Tibial nerve (tissue), 4 donors: Measurements from ENCODE around the gene AIF1. TPM values are rescaled to one million over a fixed set of nuclear protein-coding genes. Genes with fewer than 3 reads are reported as not detected.

Experiments used
- DNase-seq, 2 donors: peaks; one replicate each; pipeline ENCODE4 v3.0.0-alpha.2; 2019; ENCODE audit warnings: low spot score in 2 of 2
- H3K27ac ChIP-seq, 4 donors: fragments of 200-600 bp; sonication (generic) in 3 of 4; one replicate each; pipeline ENCODE4 v1.5.1; 2017 to 2019; ENCODE audit warnings: mild to moderate bottlenecking in 1 of 4
- H3K27me3 ChIP-seq, 2 donors: fragments of 200-600 bp; sonication (generic) in 1 of 2; one replicate each; pipeline versions ENCODE4 v1.5.1 to v1.6.0; 2017 to 2019
- H3K36me3 ChIP-seq, 3 donors: fragments of 200-600 bp; sonication (generic); one replicate each; pipeline ENCODE4 v1.5.1; 2018 to 2019
- H3K4me1 ChIP-seq, 4 donors: fragments of 200-600 bp; sonication (generic) in 3 of 4; one replicate each; pipeline ENCODE4 v1.5.1; 2017 to 2019
- H3K4me3 ChIP-seq, 4 donors: fragments of 200-600 bp; sonication (generic) in 3 of 4; one replicate each; pipeline ENCODE4 v1.5.1; 2017 to 2019; ENCODE audit warnings: mild to moderate bottlenecking in 1 of 4, moderate library complexity in 1 of 4
- H3K9me3 ChIP-seq, 4 donors: fragments of 200-600 bp; sonication (generic) in 3 of 4; one replicate each; pipeline ENCODE4 v1.5.1; 2017 to 2019
- CTCF ChIP-seq, 5 experiments: fragments of 200-600 bp in 3 of 5; fragments of 450-650 bp in 2 of 5; sonication (generic) in 3 of 5; IDR thresholded peaks; one replicate each; pipeline ENCODE4 v1.5.1; 2016 to 2019; ENCODE audit warnings: antibody characterized with exemption in 5 of 5, mild to moderate bottlenecking in 3 of 5, moderate library complexity in 2 of 5
- EP300 ChIP-seq, 2 donors: sonication (generic); formaldehyde crosslinking; IDR thresholded peaks; one replicate each; pipeline ENCODE4 v1.6.1; 2017; ENCODE audit warnings: antibody characterized with exemption in 2 of 2, mild to moderate bottlenecking in 1 of 2
- POLR2A ChIP-seq, 2 donors: fragments of 450-650 bp; IDR thresholded peaks; one replicate each; pipeline ENCODE4 v1.6.1; 2017; ENCODE audit warnings: antibody characterized with exemption in 2 of 2, mild to moderate bottlenecking in 2 of 2, moderate library complexity in 2 of 2
- WGBS, 2 donors: methylation state at CpG; one replicate each; pipeline ENCODE4 v1.1.5; 2018; 5-methylcytosine and 5-hydroxymethylcytosine counted together
- total RNA-seq, 4 donors: library from RNA; depleted of rRNA; stranded (reverse); fragments of >200 nt; gene quantifications; one replicate each; pipeline ENCODE4 v1.1.0, GENCODE V29; 2016

AIF1 gene
- total RNA-seq, 4 donors from 2014 or later = 27.1 to 66.3 (median 50.4) TPM

- Histone ChIP-seq H3K4me1 (peaks cover 0 to 18% (median 0%) of the 10 kb centered on the region in 4 donors), H3K9me3 (no peaks in the 10 kb centered on the region), H3K4me3 (no peak overlapping the region), H3K27ac (peak overlapping the region in 1 of 4 donors; percentile 35), H3K27me3 (no peaks in the 10 kb centered on the region), H3K36me3 (peaks cover 0 to 100% (median 57%) of the 10 kb centered on the region in 3 donors)
- whole genome bisulfite sequencing, 2 donors = 84 to 85% methylated on average over 25 to 26 of the region's 26 CpGs
- no peak for DNase-seq
- TF ChIP-seq POLR2A (IDR thresholded peaks at IDR 0.05) (no peak), EP300 (IDR thresholded peaks at IDR 0.05) (no peak), CTCF (IDR thresholded peaks at IDR 0.05) (no peak)
Measured at GRCh38 chr6:31632279-31632946, 17.4 kb downstream of the AIF1 start.

- Histone ChIP-seq H3K9me3 (no peaks in the 10 kb centered on the region), H3K27me3 (no peaks in the 10 kb centered on the region), H3K36me3 (peaks cover 0 to 100% (median 49%) of the 10 kb centered on the region in 3 donors), H3K4me3 (no peak overlapping the region), H3K27ac (no peak overlapping the region), H3K4me1 (peaks cover 0 to 18% (median 0%) of the 10 kb centered on the region in 4 donors)
- no peak for TF ChIP-seq EP300 (IDR thresholded peaks at IDR 0.05)
- WGBS, 2 donors = 70 to 76% methylated on average over 7 of the region's 7 CpGs
- DNase-seq = no peak
Measured at GRCh38 chr6:31633447-31633846, 18.4 kb downstream of the AIF1 start.

GRCh38 chr6:31634131-31634530, 19.1 kb downstream of the AIF1 start:
- no peak for DNase-seq
- Histone ChIP-seq H3K36me3 (peaks cover 0 to 100% (median 43%) of the 10 kb centered on the region in 3 donors), H3K4me3 (no peak overlapping the region), H3K27ac (no peak overlapping the region), H3K9me3 (no peaks in the 10 kb centered on the region), H3K4me1 (peaks cover 0 to 18% (median 0%) of the 10 kb centered on the region in 4 donors), H3K27me3 (no peaks in the 10 kb centered on the region)
- TF ChIP-seq CTCF (IDR thresholded peaks at IDR 0.05) = no peak
- TF ChIP-seq POLR2A (IDR thresholded peaks at IDR 0.05) = no peak
- WGBS, 2 donors = 55 to 78% methylated on average over 3 of the region's 3 CpGs

GRCh38 chr6:31634969-31635575, 20.0 kb downstream of the AIF1 start:
- TF ChIP-seq CTCF (IDR thresholded peaks at IDR 0.05) (no peak), POLR2A (IDR thresholded peaks at IDR 0.05) (no peak), EP300 (IDR thresholded peaks at IDR 0.05) (no peak)
- Histone ChIP-seq H3K27me3 (no peaks in the 10 kb centered on the region), H3K9me3 (no peaks in the 10 kb centered on the region), H3K4me1 (peaks cover 0 to 18% (median 0%) of the 10 kb centered on the region in 4 donors), H3K27ac (no peak overlapping the region), H3K4me3 (no peak overlapping the region), H3K36me3 (peaks cover 2 to 100% (median 50%) of the 10 kb centered on the region in 3 donors)
- WGBS, 2 donors = 74 to 79% methylated on average over 11 of the region's 11 CpGs
- no peak for DNase-seq

- H3K27me3 ChIP-seq = no peaks in the 10 kb centered on the region
- no peak for DNase-seq
- peaks cover 0 to 18% (median 0%) of the 10 kb centered on the region in 4 donors for H3K4me1 ChIP-seq
- peaks cover 6 to 100% (median 61%) of the 10 kb centered on the region in 3 donors for H3K36me3 ChIP-seq
- no peak overlapping the region for H3K27ac ChIP-seq
- no peak overlapping the region for H3K4me3 ChIP-seq
- no peaks in the 10 kb centered on the region for H3K9me3 ChIP-seq
- no peak for TF ChIP-seq POLR2A (IDR thresholded peaks at IDR 0.05)
- TF ChIP-seq EP300 (IDR thresholded peaks at IDR 0.05) = no peak
- TF ChIP-seq CTCF (IDR thresholded peaks at IDR 0.05) = no peak
- WGBS, 2 donors = 74 to 76% methylated on average over 26 to 27 of the region's 27 CpGs
Measured at GRCh38 chr6:31636698-31637596, 21.9 kb downstream of the AIF1 start.
